SK-N-SH treated with all-trans-retinoic acid at 6 μM for 48 hours (cell line): Measurements from ENCODE around the gene CRP.

Source experiments
- ARNTL ChIP-seq: fragments of 450-650 bp; formaldehyde crosslinking; IDR thresholded peaks from 2 replicates; pipeline ENCODE4 v1.5.0; 2020; ENCODE audit warnings: low read depth, mild to moderate bottlenecking, moderate library complexity, borderline replicate concordance
- CREB5 ChIP-seq: fragments of 250-450 bp; sonication (Bioruptor Pico); IDR thresholded peaks from 2 replicates; pipeline ENCODE4 v1.5.1; 2020; ENCODE audit warnings: low read depth, mild to moderate bottlenecking, moderate library complexity
- GLIS3 ChIP-seq: fragments of 250-450 bp; sonication (Bioruptor Pico); IDR thresholded peaks from 2 replicates; pipeline ENCODE4 v1.5.0; 2020; ENCODE audit warnings: mild to moderate bottlenecking, moderate library complexity
- OSR1 ChIP-seq: fragments of 250-450 bp; sonication (Bioruptor Pico); IDR thresholded peaks from 2 replicates; pipeline ENCODE4 v1.8.0; 2022; ENCODE audit warnings: moderate library complexity, mild to moderate bottlenecking, inconsistent platforms
- POU6F1 ChIP-seq: fragments of 250-450 bp; sonication (Bioruptor Pico); IDR thresholded peaks from 2 replicates; pipeline ENCODE4 v1.8.0; 2021; ENCODE audit warnings: low read depth, mild to moderate bottlenecking, moderate library complexity, borderline replicate concordance
- PPARA ChIP-seq: fragments of 250-450 bp; sonication (Bioruptor Pico); IDR thresholded peaks from 2 replicates; pipeline ENCODE4 v1.5.0; 2020; ENCODE audit warnings: mild to moderate bottlenecking, borderline replicate concordance
- RARB ChIP-seq: fragments of 250-450 bp; sonication (Bioruptor Pico); IDR thresholded peaks from 2 replicates; pipeline ENCODE4 v1.8.0; 2021; ENCODE audit warnings: mild to moderate bottlenecking, moderate library complexity
- ZNF70 ChIP-seq: fragments of 450-650 bp; formaldehyde crosslinking; IDR thresholded peaks from 2 replicates; pipeline ENCODE4 v1.5.0; 2020; ENCODE audit warnings: mild to moderate bottlenecking, moderate library complexity
- TF ChIP-seq, protein P1 (sequence below): fragments of 250-450 bp; sonication (Bioruptor Pico); IDR thresholded peaks from 2 replicates; pipeline ENCODE4 v1.8.0; 2020; ENCODE audit warnings: mild to moderate bottlenecking, moderate library complexity, borderline replicate concordance

DNA sequence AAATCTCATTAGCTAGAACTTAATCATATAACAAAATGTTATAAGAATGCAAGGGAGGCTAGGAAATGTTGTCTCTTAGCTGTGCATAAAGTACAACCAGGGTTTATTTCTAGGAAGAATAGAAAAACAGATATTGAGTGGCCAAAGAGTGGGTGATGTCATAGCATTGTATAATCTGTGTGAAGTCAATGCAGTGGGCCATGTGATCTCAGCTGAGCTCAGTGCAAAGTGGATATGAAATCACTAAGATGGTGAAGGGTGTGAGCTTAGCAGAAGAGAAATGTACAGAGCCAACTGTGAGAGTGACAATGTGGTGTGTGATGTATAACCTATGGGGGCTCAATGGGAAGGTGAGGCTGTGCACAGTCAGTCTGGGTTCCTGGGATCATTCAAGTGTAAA lies 36.6 kb upstream of the CRP start:
- TF ChIP-seq RARB (CRISPR knock-in tag) (no peak), POU6F1 (CRISPR knock-in tag) (no peak), ZNF70 (CRISPR knock-in tag) (no peak), ARNTL (CRISPR knock-in tag) (no peak), CREB5 (CRISPR knock-in tag) (no peak), PPARA (CRISPR knock-in tag) (no peak), OSR1 (no peak), GLIS3 (CRISPR knock-in tag) (no peak)
- TF ChIP-seq, protein P1, sequence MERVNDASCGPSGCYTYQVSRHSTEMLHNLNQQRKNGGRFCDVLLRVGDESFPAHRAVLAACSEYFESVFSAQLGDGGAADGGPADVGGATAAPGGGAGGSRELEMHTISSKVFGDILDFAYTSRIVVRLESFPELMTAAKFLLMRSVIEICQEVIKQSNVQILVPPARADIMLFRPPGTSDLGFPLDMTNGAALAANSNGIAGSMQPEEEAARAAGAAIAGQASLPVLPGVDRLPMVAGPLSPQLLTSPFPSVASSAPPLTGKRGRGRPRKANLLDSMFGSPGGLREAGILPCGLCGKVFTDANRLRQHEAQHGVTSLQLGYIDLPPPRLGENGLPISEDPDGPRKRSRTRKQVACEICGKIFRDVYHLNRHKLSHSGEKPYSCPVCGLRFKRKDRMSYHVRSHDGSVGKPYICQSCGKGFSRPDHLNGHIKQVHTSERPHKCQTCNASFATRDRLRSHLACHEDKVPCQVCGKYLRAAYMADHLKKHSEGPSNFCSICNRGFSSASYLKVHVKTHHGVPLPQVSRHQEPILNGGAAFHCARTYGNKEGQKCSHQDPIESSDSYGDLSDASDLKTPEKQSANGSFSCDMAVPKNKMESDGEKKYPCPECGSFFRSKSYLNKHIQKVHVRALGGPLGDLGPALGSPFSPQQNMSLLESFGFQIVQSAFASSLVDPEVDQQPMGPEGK (CRISPR knock-in tag) = no peak
